IMR-90 (cell line): ENCODE data around the gene FTO. TPM values are rescaled to one million over a fixed set of nuclear protein-coding genes. Genes with fewer than 3 reads are reported as not detected.

ENCODE experiments used
- ATAC-seq: fragments of 200-7000 bp; cut with Tn5 transposase; 2 replicates; pipeline ENCODE4 v1.9.1; 2020; ENCODE audit warnings: low read depth, mild to moderate bottlenecking, moderate library complexity
- BruUV-seq: library from RNA; stranded (reverse); fragments of 400-500 nt; replicated peaks from 2 replicates; lab custom pipeline; 2021; lab: Mats Ljungman, UMichigan
- CTCF ChIA-PET: fragments of 300-600 bp; formaldehyde crosslinking; extraction: SDS; loops from one replicate; lab custom pipeline; 2021; ENCODE audit warnings: antibody characterized with exemption; lab: Yijun Ruan, JAX
- POLR2A ChIA-PET: fragments of 300-600 bp; sonication (Branson Sonifier 250); formaldehyde crosslinking; loops from one replicate; lab custom pipeline; 2022; ENCODE audit warnings: antibody characterized with exemption; ENCODE audit not compliant: unreplicated experiment; lab: Charles Lee
- DNase-seq: peaks from one replicate; pipeline ENCODE4 v3.0.0; 2013
- H2AFZ ChIP-seq: replicated peaks from 2 replicates; pipeline ENCODE3; 2013; ENCODE audit warnings: low read length, mild to moderate bottlenecking; ENCODE audit not compliant: poor library complexity
- H2AK5ac ChIP-seq: 2 replicates; pipeline ENCODE4 v1.6.1; 2013; ENCODE audit warnings: low read depth, low read length, inconsistent platforms
- H2AK9ac ChIP-seq: replicated peaks from 2 replicates; pipeline ENCODE3; 2013; ENCODE audit warnings: mild to moderate bottlenecking, low read depth, low read length, moderate library complexity; ENCODE audit not compliant: poor library complexity
- H2BK120ac ChIP-seq: 2 replicates; pipeline ENCODE4 v1.6.1; 2013; ENCODE audit warnings: low read depth, low read length, inconsistent platforms
- H2BK15ac ChIP-seq: 3 replicates; pipeline ENCODE4 v1.6.1; 2013; ENCODE audit warnings: low read depth, low read length, inconsistent platforms
- H2BK20ac ChIP-seq: 2 replicates; pipeline ENCODE4 v1.6.1; 2013; ENCODE audit warnings: low read depth, mild to moderate bottlenecking, inconsistent platforms, low read length, moderate library complexity
- H2BK5ac ChIP-seq: 2 replicates; pipeline ENCODE4 v1.6.1; 2013; ENCODE audit warnings: mild to moderate bottlenecking, low read depth, low read length, inconsistent platforms; ENCODE audit not compliant: poor library complexity, severe bottlenecking
- H3K14ac ChIP-seq: replicated peaks from 2 replicates; pipeline ENCODE4 v1.6.1; 2013; ENCODE audit warnings: low read depth, low read length, inconsistent platforms
- H3K18ac ChIP-seq: 2 replicates; pipeline ENCODE4 v1.6.1; 2013; ENCODE audit warnings: low read depth, low read length, control low read depth
- H3K23ac ChIP-seq: 2 replicates; pipeline ENCODE4 v1.6.1; 2013; ENCODE audit warnings: low read depth, low read length, inconsistent platforms
- H3K27ac ChIP-seq: 2 replicates; pipeline ENCODE4 v1.5.1; 2013; ENCODE audit warnings: mild to moderate bottlenecking, control low read depth, low read length; ENCODE audit not compliant: insufficient read depth
- H3K27me3 ChIP-seq: 2 replicates; pipeline ENCODE4 v1.6.1; 2013; ENCODE audit warnings: low read length; ENCODE audit not compliant: control insufficient read depth, insufficient read depth
- H3K36me3 ChIP-seq: 2 replicates; pipeline ENCODE4 v1.6.1; 2013; ENCODE audit warnings: low read length, mixed read lengths; ENCODE audit not compliant: control insufficient read depth, insufficient read depth
- H3K4ac ChIP-seq: 2 replicates; pipeline ENCODE4 v1.6.1; 2013; ENCODE audit warnings: low read depth, low read length, inconsistent platforms
- H3K4me1 ChIP-seq: 2 replicates; pipeline ENCODE4 v1.6.1; 2013; ENCODE audit warnings: low read length, mixed read lengths; ENCODE audit not compliant: control insufficient read depth, insufficient read depth
- H3K4me2 ChIP-seq: 2 replicates; pipeline ENCODE4 v1.6.1; 2013; ENCODE audit warnings: low read depth, mild to moderate bottlenecking, control low read depth, low read length, moderate library complexity
- H3K4me3 ChIP-seq: 2 replicates; pipeline ENCODE4 v1.5.1; 2013; ENCODE audit warnings: low read depth, mild to moderate bottlenecking, control low read depth, low read length, moderate library complexity; ENCODE audit not compliant: insufficient read depth
- H3K56ac ChIP-seq: 2 replicates; pipeline ENCODE4 v1.6.1; 2013; ENCODE audit warnings: low read length, inconsistent platforms; ENCODE audit not compliant: insufficient read depth; ENCODE audit errors: extremely low read depth
- H3K79me1 ChIP-seq, 2 experiments: 2 replicates each; pipeline ENCODE4 v1.6.1; 2013; ENCODE audit warnings: low read length in 2 of 2, inconsistent platforms in 1 of 2, low read depth in 1 of 2
- H3K9ac ChIP-seq: 2 replicates; pipeline ENCODE4 v1.6.1; 2013; ENCODE audit warnings: low read depth, low read length, control low read depth
- H3K9me1 ChIP-seq: 2 replicates; pipeline ENCODE4 v1.6.1; 2013; ENCODE audit warnings: low read length, inconsistent platforms; ENCODE audit not compliant: insufficient read depth
- H3K9me3 ChIP-seq: 2 replicates; pipeline ENCODE4 v1.6.1; 2013; ENCODE audit warnings: low read length; ENCODE audit not compliant: control insufficient read depth, insufficient read depth
- H4K20me1 ChIP-seq: 2 replicates; pipeline ENCODE4 v1.6.1; 2013; ENCODE audit warnings: low read length, inconsistent platforms; ENCODE audit not compliant: insufficient read depth
- H4K5ac ChIP-seq: 2 replicates; pipeline ENCODE4 v1.6.1; 2013; ENCODE audit warnings: mild to moderate bottlenecking, low read depth, low read length, control low read depth
- H4K8ac ChIP-seq, 2 experiments: 2 replicates each; pipeline ENCODE4 v1.6.1; 2013; ENCODE audit warnings: low read depth in 2 of 2, low read length in 2 of 2, control low read depth in 1 of 2, inconsistent platforms in 1 of 2
- H4K91ac ChIP-seq: 2 replicates; pipeline ENCODE4 v1.6.1; 2013; ENCODE audit warnings: low read depth, low read length, inconsistent platforms; ENCODE audit not compliant: insufficient read depth
- BHLHE40 ChIP-seq: fragments of 150-350 bp; IDR thresholded peaks from 2 replicates; pipeline ENCODE4 v1.6.1; 2016; ENCODE audit warnings: mild to moderate bottlenecking, low read depth, low read length
- CEBPB ChIP-seq: IDR thresholded peaks from 2 replicates; pipeline ENCODE4 v1.6.1; 2012; ENCODE audit warnings: low read depth, low read length, improper control_type of control experiment
- FOS ChIP-seq: fragments of 150-350 bp; IDR thresholded peaks from 2 replicates; pipeline ENCODE4 v1.6.1; 2016; ENCODE audit warnings: low read depth, low read length
- MAZ ChIP-seq: IDR thresholded peaks from 2 replicates; pipeline ENCODE4 v1.6.1; 2012; ENCODE audit warnings: low read depth, mild to moderate bottlenecking, low read length, improper control_type of control experiment, moderate library complexity, borderline replicate concordance
- WGBS, 2 experiments: methylation state at CpG; one replicate each; pipeline versions ENCODE4 v1.1.5 to v1.1.7; 2013; ENCODE audit warnings: missing lambda C conversion rate in 2 of 2; ENCODE audit not compliant: insufficient read length in 1 of 2; ENCODE audit errors: extremely low coverage in 2 of 2; 5-methylcytosine and 5-hydroxymethylcytosine counted together
- dilution Hi-C: fragments of 300-500 bp; cut with HindIII; formaldehyde crosslinking; loops from one replicate; pipeline ENCODE4 v1.14.3; 2018; ENCODE audit warnings: low sequenced_read_pairs; ENCODE audit not compliant: unreplicated experiment
- in situ Hi-C: fragments of 300-500 bp; cut with MboI; formaldehyde crosslinking; loops from 3 replicates; pipeline ENCODE4 v1.14.3; 2019; ENCODE audit warnings: low sequenced_read_pairs, inconsistent platforms, mixed read lengths
- intact Hi-C: fragments of 100-400 bp; cut with micrococcal nuclease; formaldehyde crosslinking; loops from 2 replicates; pipeline ENCODE4 v1.10.0; 2022
- polyA plus RNA-seq, 3 experiments: library from polyadenylated mRNA; depleted of rRNA; stranded (reverse); fragments of >200 nt; gene quantifications; 2 replicates each; pipeline ENCODE4 v1.2.3, GENCODE V29; 2012; ENCODE audit warnings: low replicate concordance in 1 of 3
- total RNA-seq: library from RNA; depleted of rRNA; stranded (reverse); fragments of >200 nt; gene quantifications from 2 replicates; pipeline ENCODE4 v1.2.3, GENCODE V29; 2012

The FTO gene
- total and polyA plus RNA-seq, 2 of the 4 experiments (the other 2 are of a cell fraction) = 70.3 to 132 TPM

DNA sequence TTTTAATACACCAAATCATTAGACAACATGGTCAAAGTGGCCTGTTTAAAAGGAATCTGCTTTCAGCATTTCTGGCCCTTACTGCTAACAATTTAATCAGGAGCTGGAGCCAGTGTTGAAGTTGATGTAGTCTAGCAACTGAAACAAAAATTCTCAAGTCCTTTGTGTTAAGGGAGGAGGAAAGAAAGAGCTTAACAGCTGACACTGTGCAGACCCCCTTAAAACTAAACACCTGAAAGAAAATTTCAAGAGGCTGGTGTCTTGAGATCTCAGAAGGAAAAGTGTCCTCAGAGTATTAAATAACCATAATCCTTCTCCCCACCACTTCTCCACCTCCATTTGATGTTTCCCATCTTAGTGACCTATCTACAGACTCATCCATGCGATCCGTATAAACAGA is 232.1 kb downstream of the FTO start:
- no CpG with 5 or more reads among the region's 2 CpGs for WGBS, 2 experiments
- no peak overlapping the region for H3K9ac ChIP-seq
- ATAC-seq = no peak

More for the DNA sequence above, 232.1 kb downstream of the FTO start:
- H4K91ac ChIP-seq = no peak overlapping the region
- H3K4me1 ChIP-seq = no peaks in the 10 kb centered on the region
- no peak overlapping the region for H3K4me2 ChIP-seq
- H2AK5ac ChIP-seq = no peak overlapping the region
- intact Hi-C loops = no loop called here
- peaks cover 5% of the 10 kb centered on the region; the same call in 1 of the 2 replicates for H3K36me3 ChIP-seq
- no peak overlapping the region for H2AK9ac ChIP-seq
- H3K4me3 ChIP-seq = no peak overlapping the region
- CTCF ChIA-PET = no interaction called here
- no peak overlapping the region for H4K5ac ChIP-seq
- H2AFZ ChIP-seq = no peak overlapping the region
- dilution Hi-C loops = no loop called here
- no peak overlapping the region for H2BK20ac ChIP-seq
- DNase-seq = no peak
- H3K56ac ChIP-seq = no peak overlapping the region
- no peak overlapping the region for H3K14ac ChIP-seq
- POLR2A ChIA-PET = no interaction called here
- H3K27me3 ChIP-seq = no peaks in the 10 kb centered on the region
- no peak overlapping the region for H3K23ac ChIP-seq
- no peak overlapping the region for H3K27ac ChIP-seq
- H3K9me3 ChIP-seq = no peaks in the 10 kb centered on the region
- no peak overlapping the region for H3K18ac ChIP-seq
- no peak overlapping the region for H4K8ac ChIP-seq
- no TSS peak for BruUV-seq
- H2BK5ac ChIP-seq = no peak overlapping the region
- H3K9me1 ChIP-seq = 0 out of 2 replicates have a peak, but pooled peaks cover 3% of the 10 kb centered on the region
- in situ Hi-C loops = no loop called here
- H3K79me1 ChIP-seq = no peaks in the 10 kb centered on the region; a peak in 2 of 4 replicates
- H2BK120ac ChIP-seq = no peak overlapping the region
- no peak overlapping the region for H3K4ac ChIP-seq
- no peaks in the 10 kb centered on the region for H4K20me1 ChIP-seq
- no peak overlapping the region for H2BK15ac ChIP-seq
- no peak for TF ChIP-seq MAZ
- no peak for TF ChIP-seq FOS
- no peak for TF ChIP-seq BHLHE40
- no peak for TF ChIP-seq CEBPB
